HepG2 (cell line): ENCODE measurements around the gene COX4I2. TPM values are rescaled to one million over a fixed set of nuclear protein-coding genes. Genes with fewer than 3 reads are reported as not detected.

Source experiments
- BATF2 ChIP-seq: sonication (generic); formaldehyde crosslinking; IDR thresholded peaks from 2 replicates; pipeline ENCODE4 v1.8.0; 2022; ENCODE audit warnings: mild to moderate bottlenecking, missing genetic modification reagents, moderate library complexity
- ELK4 ChIP-seq: sonication (generic); formaldehyde crosslinking; IDR thresholded peaks from 2 replicates; pipeline ENCODE4 v1.9.0; 2021; ENCODE audit warnings: missing genetic modification reagents, borderline replicate concordance
- FOXC1 ChIP-seq: sonication (generic); formaldehyde crosslinking; IDR thresholded peaks from 2 replicates; pipeline ENCODE4 v1.8.0; 2022; ENCODE audit warnings: mild to moderate bottlenecking, missing genetic modification reagents, borderline replicate concordance
- GMEB1 ChIP-seq: sonication (generic); formaldehyde crosslinking; IDR thresholded peaks from 2 replicates; pipeline ENCODE4 v1.5.1; 2020; ENCODE audit warnings: missing genetic modification reagents, mild to moderate bottlenecking, borderline replicate concordance
- NFAT5 ChIP-seq: sonication (generic); formaldehyde crosslinking; IDR thresholded peaks from 2 replicates; pipeline ENCODE4 v1.4.0; 2020; ENCODE audit warnings: missing genetic modification reagents
- NFATC3 ChIP-seq: sonication (generic); formaldehyde crosslinking; IDR thresholded peaks from 2 replicates; pipeline ENCODE4 v1.5.1; 2020; ENCODE audit warnings: mild to moderate bottlenecking, missing genetic modification reagents
- PPARG ChIP-seq: conservative IDR thresholded peaks from 2 replicates; pipeline ENCODE4 v1.6.1; 2016; ENCODE audit warnings: missing biosample characterization, missing genetic modification reagents
- RCOR2 ChIP-seq: IDR thresholded peaks from 2 replicates; pipeline ENCODE4 v1.6.1; 2016; ENCODE audit warnings: missing biosample characterization, missing genetic modification reagents
- RFX5 ChIP-seq: IDR thresholded peaks from 2 replicates; pipeline ENCODE4 v1.6.1; 2011; ENCODE audit warnings: low read depth, low read length, improper control_type of control experiment
- SPEN ChIP-seq: sonication (generic); formaldehyde crosslinking; IDR thresholded peaks from 2 replicates; pipeline ENCODE4 v1.5.1; 2020; ENCODE audit warnings: low read depth, mild to moderate bottlenecking, missing genetic modification reagents
- SRY ChIP-seq: sonication (generic); formaldehyde crosslinking; IDR thresholded peaks from 2 replicates; pipeline ENCODE4 v1.8.0; 2022; ENCODE audit warnings: mild to moderate bottlenecking, missing genetic modification reagents
- ZBTB7A ChIP-seq: sonication (generic); formaldehyde crosslinking; IDR thresholded peaks from 2 replicates; pipeline ENCODE4 v1.8.0; 2022; ENCODE audit warnings: mild to moderate bottlenecking, missing genetic modification reagents
- ZNF253 ChIP-seq: sonication (generic); formaldehyde crosslinking; IDR thresholded peaks from 2 replicates; pipeline ENCODE4 v1.8.0; 2022; ENCODE audit warnings: mild to moderate bottlenecking, missing genetic modification reagents, borderline replicate concordance
- ZNF30 ChIP-seq: sonication (generic); formaldehyde crosslinking; IDR thresholded peaks from 2 replicates; pipeline ENCODE4 v1.5.0; 2020; ENCODE audit warnings: mild to moderate bottlenecking, missing genetic modification reagents
- ZNF790 ChIP-seq: sonication (generic); formaldehyde crosslinking; IDR thresholded peaks from 2 replicates; pipeline ENCODE4 v1.8.0; 2022; ENCODE audit warnings: missing genetic modification reagents, mild to moderate bottlenecking, borderline replicate concordance
- ZSCAN5A ChIP-seq: sonication (generic); formaldehyde crosslinking; IDR thresholded peaks from 2 replicates; pipeline ENCODE4 v1.8.0; 2022; ENCODE audit warnings: mild to moderate bottlenecking, missing genetic modification reagents, borderline replicate concordance
- polyA plus RNA-seq, 8 experiments: library from polyadenylated mRNA; depleted of rRNA in 3 of 8; stranded (reverse) in 7 of 8; unstranded in 1 of 8; fragments of >200 nt; fragmentation: Illumina TruSeq in 4 of 8; extraction: Trizol in 4 of 8; gene quantifications; 2 replicates each; pipeline versions ENCODE4 v1.2.1 to v1.2.3, GENCODE V29; 2011 to 2016; ENCODE audit warnings: low read depth in 4 of 8, missing spikeins in 1 of 8, mixed read lengths in 1 of 8; ENCODE audit not compliant: insufficient read depth in 1 of 8
- total RNA-seq, 5 experiments: library from RNA; depleted of rRNA; stranded (reverse); fragments of >200 nt; fragmentation: Illumina TruSeq; extraction: Trizol; gene quantifications; 2 replicates each; pipeline ENCODE4 v1.2.3, GENCODE V29; 2016; ENCODE audit warnings: low read depth in 1 of 5

COX4I2 gene
- total and polyA plus RNA-seq, 2 of the 13 experiments (the other 11 are each of a cell fraction or from before 2014, with no cell fraction given) = 1.1 TPM; not detected in 1

GRCh38 chr20:31603822-31604566 is 33.7 kb upstream of the COX4I2 start (continued):
- TF ChIP-seq ZSCAN5A (no peak), PPARG (CRISPR knock-in tag) (peak; percentile 96), RFX5 (peak; percentile 91), SPEN (CRISPR knock-in tag) (peak; percentile 100), SRY (CRISPR knock-in tag) (peak; percentile 85), ZNF790 (no peak), ZNF30 (CRISPR knock-in tag) (no peak), NFAT5 (0 out of 2 replicates have a peak, but pooled peaks have one; percentile 44), BATF2 (CRISPR knock-in tag) (0 out of 2 replicates have a peak, but pooled peaks have one; percentile 60), RCOR2 (CRISPR knock-in tag) (peak; percentile 71; the same call in 1 of the 2 replicates), NFATC3 (CRISPR knock-in tag) (0 out of 2 replicates have a peak, but pooled peaks have one; percentile 15), ZNF253 (CRISPR knock-in tag) (no peak), FOXC1 (CRISPR knock-in tag) (peak; percentile 74), ELK4 (no peak), GMEB1 (CRISPR knock-in tag) (peak; percentile 75; the same call in 1 of the 2 replicates), ZBTB7A (CRISPR knock-in tag) (peak; percentile 97)
